ENCODE data around the gene ADGRL3.

ADGRL3 gene

GRCh38 chr4:61336488-61336887 lies 136.4 kb downstream of the ADGRL3 start:
- H2BK5ac ChIP-seq (ENCODE audit: low read depth, low read length, poor library complexity): no peak overlapping the region
- no peak overlapping the region for H4K8ac ChIP-seq (ENCODE audit: low read depth, low read length)
- no peaks in the 10 kb centered on the region for H3K79me1 ChIP-seq (ENCODE audit: low read length)
- H3K4me3 ChIP-seq (ENCODE audit: low read depth, low read length): no peak overlapping the region
- no peak overlapping the region for H3K4ac ChIP-seq (ENCODE audit: low read depth, low read length)
- no peaks in the 10 kb centered on the region for H3K36me3 ChIP-seq (ENCODE audit: control insufficient read depth in 1 of 2, insufficient read depth in 2 of 2, low read length in 2 of 2)
- H3K27ac ChIP-seq (ENCODE audit: low read depth, low read length): no peak overlapping the region
- no peak for DNase-seq
- no peak overlapping the region for H4K12ac ChIP-seq (ENCODE audit: low read depth, low read length)
- no peak overlapping the region for H2BK120ac ChIP-seq (ENCODE audit: insufficient read depth, low read length, poor library complexity)
- H2AFZ ChIP-seq (ENCODE audit: insufficient read depth, low read length, poor library complexity): no peak overlapping the region
- no peak overlapping the region for H3K4me2 ChIP-seq (ENCODE audit: low read length)
- H3K9me3 ChIP-seq (ENCODE audit: insufficient read depth, low read depth, low read length): no peaks in the 10 kb centered on the region
- no CpG with 5 or more reads among the region's 5 CpGs for WGBS (ENCODE audit: extremely low coverage, insufficient coverage, insufficient read length)
- H3K79me2 ChIP-seq (ENCODE audit: control insufficient read depth, insufficient read depth, low read length, poor library complexity): no peaks in the 10 kb centered on the region
- no peak overlapping the region for H2AK5ac ChIP-seq (ENCODE audit: low read length)
- H3K23ac ChIP-seq (ENCODE audit: low read length): peak overlapping the region; percentile 90
- no peaks in the 10 kb centered on the region for H3K27me3 ChIP-seq (ENCODE audit: insufficient read depth, low read length)
- no peak overlapping the region for H3K18ac ChIP-seq (ENCODE audit: low read length)
- no peak overlapping the region for H4K91ac ChIP-seq (ENCODE audit: low read depth, low read length)
- no peak overlapping the region for H3K9ac ChIP-seq (ENCODE audit: low read length)
- H3K4me1 ChIP-seq (ENCODE audit: control insufficient read depth in 1 of 2, insufficient read depth in 2 of 2, low read length in 2 of 2): no peaks in the 10 kb centered on the region
- H2BK12ac ChIP-seq (ENCODE audit: low read length): no peak overlapping the region
- no peak overlapping the region for H3K14ac ChIP-seq (ENCODE audit: low read length)

- H3K14ac ChIP-seq (ENCODE audit: low read length): no peak overlapping the region
- H3K4ac ChIP-seq (ENCODE audit: low read depth, low read length): no peak overlapping the region
- no peak for DNase-seq
- H2AK5ac ChIP-seq (ENCODE audit: low read length): no peak overlapping the region
- no peaks in the 10 kb centered on the region for H3K9me3 ChIP-seq (ENCODE audit: insufficient read depth, low read depth, low read length)
- H3K23ac ChIP-seq (ENCODE audit: low read length): no peak overlapping the region
- H3K36me3 ChIP-seq (ENCODE audit: control insufficient read depth in 1 of 2, insufficient read depth in 2 of 2, low read length in 2 of 2): no peaks in the 10 kb centered on the region
- H3K9ac ChIP-seq (ENCODE audit: low read length): no peak overlapping the region
- no peak overlapping the region for H4K8ac ChIP-seq (ENCODE audit: low read depth, low read length)
- no peak overlapping the region for H2BK120ac ChIP-seq (ENCODE audit: insufficient read depth, low read length, poor library complexity)
- no peak overlapping the region for H4K12ac ChIP-seq (ENCODE audit: low read depth, low read length)
- H2AFZ ChIP-seq (ENCODE audit: insufficient read depth, low read length, poor library complexity): no peak overlapping the region
- H3K4me1 ChIP-seq (ENCODE audit: control insufficient read depth in 1 of 2, insufficient read depth in 2 of 2, low read length in 2 of 2): no peaks in the 10 kb centered on the region
- H4K91ac ChIP-seq (ENCODE audit: low read depth, low read length): no peak overlapping the region
- no peaks in the 10 kb centered on the region for H3K79me1 ChIP-seq (ENCODE audit: low read length)
- H3K4me2 ChIP-seq (ENCODE audit: low read length): no peak overlapping the region
- no peak overlapping the region for H3K27ac ChIP-seq (ENCODE audit: low read depth, low read length)
- H2BK12ac ChIP-seq (ENCODE audit: low read length): no peak overlapping the region
- no peaks in the 10 kb centered on the region for H3K27me3 ChIP-seq (ENCODE audit: insufficient read depth, low read length)
- H2BK5ac ChIP-seq (ENCODE audit: low read depth, low read length, poor library complexity): no peak overlapping the region
- H3K18ac ChIP-seq (ENCODE audit: low read length): no peak overlapping the region
- WGBS (ENCODE audit: extremely low coverage, insufficient coverage, insufficient read length): no CpG with 5 or more reads among the region's 1 CpG
- H3K4me3 ChIP-seq (ENCODE audit: low read depth, low read length): no peak overlapping the region
- no peaks in the 10 kb centered on the region for H3K79me2 ChIP-seq (ENCODE audit: control insufficient read depth, insufficient read depth, low read length, poor library complexity)
Measured at GRCh38 chr4:61336916-61337315, 136.8 kb downstream of the ADGRL3 start.

- no peaks in the 10 kb centered on the region for H3K9me3 ChIP-seq (ENCODE audit: insufficient read depth, low read depth, low read length)
- no peaks in the 10 kb centered on the region for H3K27me3 ChIP-seq (ENCODE audit: insufficient read depth, low read length)
- no peak overlapping the region for H3K14ac ChIP-seq (ENCODE audit: low read length)
- H4K12ac ChIP-seq (ENCODE audit: low read depth, low read length): no peak overlapping the region
- H3K18ac ChIP-seq (ENCODE audit: low read length): no peak overlapping the region
- no peaks in the 10 kb centered on the region for H3K79me2 ChIP-seq (ENCODE audit: control insufficient read depth, insufficient read depth, low read length, poor library complexity)
- no peak overlapping the region for H2AFZ ChIP-seq (ENCODE audit: insufficient read depth, low read length, poor library complexity)
- H3K23ac ChIP-seq (ENCODE audit: low read length): no peak overlapping the region
- H3K79me1 ChIP-seq (ENCODE audit: low read length): no peaks in the 10 kb centered on the region
- H2BK5ac ChIP-seq (ENCODE audit: low read depth, low read length, poor library complexity): no peak overlapping the region
- no peak overlapping the region for H2BK12ac ChIP-seq (ENCODE audit: low read length)
- no peak for DNase-seq
- WGBS (ENCODE audit: extremely low coverage, insufficient coverage, insufficient read length): no CpG with 5 or more reads among the region's 3 CpGs
- no peak overlapping the region for H2BK120ac ChIP-seq (ENCODE audit: insufficient read depth, low read length, poor library complexity)
- H3K36me3 ChIP-seq (ENCODE audit: control insufficient read depth in 1 of 2, insufficient read depth in 2 of 2, low read length in 2 of 2): no peaks in the 10 kb centered on the region
- H3K4me3 ChIP-seq (ENCODE audit: low read depth, low read length): no peak overlapping the region
- no peaks in the 10 kb centered on the region for H3K4me1 ChIP-seq (ENCODE audit: control insufficient read depth in 1 of 2, insufficient read depth in 2 of 2, low read length in 2 of 2)
- no peak overlapping the region for H3K4me2 ChIP-seq (ENCODE audit: low read length)
- H3K27ac ChIP-seq (ENCODE audit: low read depth, low read length): no peak overlapping the region
- H3K4ac ChIP-seq (ENCODE audit: low read depth, low read length): no peak overlapping the region
- no peak overlapping the region for H3K9ac ChIP-seq (ENCODE audit: low read length)
- no peak overlapping the region for H2AK5ac ChIP-seq (ENCODE audit: low read length)
- no peak overlapping the region for H4K8ac ChIP-seq (ENCODE audit: low read depth, low read length)
- H4K91ac ChIP-seq (ENCODE audit: low read depth, low read length): no peak overlapping the region
Measured at GRCh38 chr4:61342061-61342460, 141.9 kb downstream of the ADGRL3 start.

DNA sequence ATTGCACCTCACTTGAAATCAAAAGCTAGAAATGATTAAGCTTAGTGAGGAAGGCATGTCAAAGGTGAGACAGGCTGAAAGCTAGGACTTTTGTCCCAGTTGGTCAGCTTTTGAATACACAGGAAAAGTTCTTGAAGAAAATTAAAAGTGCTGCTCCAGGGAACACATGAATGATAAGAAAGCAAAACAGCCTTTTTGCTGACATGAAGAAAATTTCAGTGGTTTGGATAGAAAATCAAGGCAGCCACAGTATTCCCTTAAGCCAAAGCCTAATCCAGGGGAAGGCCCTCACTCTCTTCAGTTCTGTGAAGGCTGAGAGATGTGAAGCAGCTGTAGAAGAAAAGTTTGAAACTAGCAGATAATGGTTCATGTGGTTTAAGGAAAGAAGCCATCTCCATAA lies 150.8 kb downstream of the ADGRL3 start:
- H3K27me3 ChIP-seq (ENCODE audit: insufficient read depth, low read length): no peaks in the 10 kb centered on the region
- no peaks in the 10 kb centered on the region for H3K79me2 ChIP-seq (ENCODE audit: control insufficient read depth, insufficient read depth, low read length, poor library complexity)
- H3K36me3 ChIP-seq (ENCODE audit: control insufficient read depth in 1 of 2, insufficient read depth in 2 of 2, low read length in 2 of 2): no peaks in the 10 kb centered on the region
- no peak overlapping the region for H2BK120ac ChIP-seq (ENCODE audit: insufficient read depth, low read length, poor library complexity)
- H3K18ac ChIP-seq (ENCODE audit: low read length): no peak overlapping the region
- H3K27ac ChIP-seq (ENCODE audit: low read depth, low read length): no peak overlapping the region
- H4K91ac ChIP-seq (ENCODE audit: low read depth, low read length): no peak overlapping the region
- H3K4me3 ChIP-seq (ENCODE audit: low read depth, low read length): no peak overlapping the region
- no peaks in the 10 kb centered on the region for H3K79me1 ChIP-seq (ENCODE audit: low read length)
- no peak overlapping the region for H2AFZ ChIP-seq (ENCODE audit: insufficient read depth, low read length, poor library complexity)
- H3K4me2 ChIP-seq (ENCODE audit: low read length): no peak overlapping the region
- no peaks in the 10 kb centered on the region for H3K9me3 ChIP-seq (ENCODE audit: insufficient read depth, low read depth, low read length)
- no peak overlapping the region for H3K4ac ChIP-seq (ENCODE audit: low read depth, low read length)
- H4K12ac ChIP-seq (ENCODE audit: low read depth, low read length): no peak overlapping the region
- no peak overlapping the region for H2BK5ac ChIP-seq (ENCODE audit: low read depth, low read length, poor library complexity)
- H3K14ac ChIP-seq (ENCODE audit: low read length): no peak overlapping the region
- H2BK12ac ChIP-seq (ENCODE audit: low read length): no peak overlapping the region
- no peaks in the 10 kb centered on the region for H3K4me1 ChIP-seq (ENCODE audit: control insufficient read depth in 1 of 2, insufficient read depth in 2 of 2, low read length in 2 of 2)
- H3K9ac ChIP-seq (ENCODE audit: low read length): no peak overlapping the region
- no peak for DNase-seq
- no peak overlapping the region for H4K8ac ChIP-seq (ENCODE audit: low read depth, low read length)
- H2AK5ac ChIP-seq (ENCODE audit: low read length): no peak overlapping the region
- no peak overlapping the region for H3K23ac ChIP-seq (ENCODE audit: low read length)

All from trophoblast cell (in vitro differentiated cells and primary cell).